T-helper 1 cell treated with Interleukin-12 subunit alpha and Interleukin-12 subunit beta and Interleukin-4 antibody, amounts not matched to agents 30 ng/mL and 1 ng/mL, for 36 hours (primary cell): ENCODE measurements around the gene MRPL44. TPM values are rescaled to one million over a fixed set of nuclear protein-coding genes. Genes with fewer than 3 reads are reported as not detected.

Source experiments
- intact Hi-C: fragments of 100-400 bp; cut with micrococcal nuclease; formaldehyde crosslinking; loops from one replicate; pipeline ENCODE4 v1.15.1; 2024
- total RNA-seq: library from RNA; stranded (reverse); gene quantifications from 2 replicates; pipeline ENCODE4 v1.2.3, GENCODE V29; 2022

MRPL44 gene
- total RNA-seq = 27.1 and 28.9 TPM in 2 replicates

DNA sequence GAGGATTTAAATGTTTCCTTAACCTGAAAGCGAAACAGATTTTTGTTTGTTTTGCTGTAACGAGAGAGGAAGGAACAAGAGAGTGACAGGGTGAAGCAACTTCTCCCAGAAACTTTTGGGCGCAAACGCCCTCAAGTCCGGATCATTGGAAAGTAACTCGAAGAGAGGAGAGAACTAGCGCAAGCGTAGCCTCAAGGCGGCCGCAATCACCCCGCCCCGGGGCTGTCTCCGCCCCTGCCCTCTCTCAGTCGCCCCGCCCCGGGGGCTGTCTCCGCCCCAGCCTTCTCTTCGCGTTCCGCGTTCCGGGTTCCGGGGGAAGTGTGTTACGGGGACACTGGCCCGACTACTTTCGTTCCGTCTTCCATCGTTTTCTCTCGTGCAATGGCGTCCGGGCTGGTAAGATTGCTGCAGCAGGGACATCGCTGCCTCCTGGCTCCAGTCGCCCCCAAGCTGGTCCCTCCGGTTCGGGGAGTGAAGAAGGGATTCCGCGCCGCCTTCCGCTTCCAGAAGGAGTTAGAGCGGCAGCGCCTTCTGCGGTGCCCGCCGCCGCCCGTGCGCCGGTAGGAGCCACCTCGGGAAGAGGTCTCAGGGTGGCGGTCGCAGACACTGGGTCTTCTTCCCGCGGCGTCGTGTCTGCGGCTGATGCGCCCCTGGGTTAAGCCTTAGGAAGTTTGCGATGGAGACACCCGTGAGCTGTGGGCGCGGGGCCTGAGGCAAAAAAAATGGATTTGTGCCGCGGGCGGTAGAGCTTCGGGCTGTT is at the start of gene MRPL44:
MRPL44 (plus strand) TSS at position 372 of the 760 bp plus-strand sequence; CDS start at position 382, 10 bp downstream.
- intact Hi-C loops = loop anchor here (1.0 to 5.0 kb wide), 15 partner anchors 12 to 1300 kb away; partner anchors contain the start of genes ACSL3, AP1S3, CUL3 and FARSB

DNA sequence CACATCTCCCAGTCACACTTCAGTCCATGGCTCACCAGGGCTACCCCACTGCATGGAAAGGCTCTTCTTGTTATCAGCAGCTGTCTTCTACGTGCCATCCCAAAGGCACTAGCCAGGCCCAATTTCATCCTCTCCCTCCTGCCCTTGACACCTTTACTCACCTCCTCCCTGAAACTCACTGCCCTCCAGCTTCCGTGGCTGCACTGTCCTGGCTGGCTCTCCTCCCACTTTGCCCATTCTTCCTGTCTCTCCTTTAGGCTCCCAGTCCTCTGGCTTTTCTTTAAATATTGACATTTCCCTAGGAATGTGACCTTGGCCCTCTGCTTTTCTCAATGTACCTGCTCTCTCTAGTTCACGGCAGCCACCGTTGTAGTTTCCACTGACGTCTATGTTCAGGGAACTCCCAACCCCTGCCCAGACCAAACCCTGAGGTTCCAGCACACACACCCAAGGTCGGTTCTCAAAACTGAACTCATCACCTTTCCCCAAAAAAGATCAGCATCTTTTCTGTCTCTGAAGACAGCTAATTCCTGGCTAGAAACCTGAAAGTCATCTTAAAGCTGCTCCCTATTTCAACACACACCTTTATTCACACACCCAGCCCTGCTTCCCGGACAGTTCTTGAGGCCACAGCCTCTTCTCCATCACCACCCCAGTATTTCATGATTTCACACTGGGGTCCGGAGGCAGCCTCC is 48.8 kb upstream of the MRPL44 start:
- intact Hi-C loops = loop anchor here (5.0 kb wide), 1 partner anchor 501 kb away; no protein-coding TSS in a partner anchor

DNA sequence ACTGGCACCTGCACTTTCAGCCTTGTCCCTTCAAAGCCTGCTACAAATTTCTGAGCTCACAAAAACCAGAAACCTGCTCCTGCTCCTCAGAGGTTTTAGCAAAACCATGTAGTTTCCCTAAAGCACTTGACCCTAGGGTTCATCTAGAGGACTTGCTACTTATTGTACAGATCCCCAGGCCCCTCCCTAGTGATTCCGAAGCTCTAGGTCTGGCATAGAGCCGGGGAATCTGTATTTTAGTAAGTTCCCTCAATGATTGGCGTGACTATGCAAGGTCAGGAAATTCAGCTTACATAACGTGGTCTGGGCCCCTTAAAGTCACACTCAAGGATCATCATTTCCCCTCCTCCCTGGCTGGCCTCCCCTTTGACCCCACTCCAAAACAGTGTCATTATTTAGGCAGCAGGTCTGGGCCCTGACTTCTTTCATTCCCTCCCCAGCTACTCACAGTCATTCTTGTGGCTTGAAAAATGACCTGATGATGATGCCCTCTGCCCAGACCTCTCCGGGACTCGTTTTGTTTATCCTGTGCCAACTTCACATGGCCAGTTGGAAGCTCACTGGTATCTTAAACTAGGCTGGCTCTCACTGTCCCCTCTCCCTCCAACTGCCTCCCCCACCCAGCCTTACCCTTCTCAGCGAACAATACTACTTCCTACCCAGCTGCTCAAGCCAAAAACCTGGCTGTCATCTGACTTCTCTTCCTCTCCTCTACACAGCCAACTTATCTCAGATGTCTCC is 48.1 kb upstream of the MRPL44 start:
- intact Hi-C loops = loop anchor here (5.0 kb wide), 1 partner anchor 502 kb away; no protein-coding TSS in a partner anchor

DNA sequence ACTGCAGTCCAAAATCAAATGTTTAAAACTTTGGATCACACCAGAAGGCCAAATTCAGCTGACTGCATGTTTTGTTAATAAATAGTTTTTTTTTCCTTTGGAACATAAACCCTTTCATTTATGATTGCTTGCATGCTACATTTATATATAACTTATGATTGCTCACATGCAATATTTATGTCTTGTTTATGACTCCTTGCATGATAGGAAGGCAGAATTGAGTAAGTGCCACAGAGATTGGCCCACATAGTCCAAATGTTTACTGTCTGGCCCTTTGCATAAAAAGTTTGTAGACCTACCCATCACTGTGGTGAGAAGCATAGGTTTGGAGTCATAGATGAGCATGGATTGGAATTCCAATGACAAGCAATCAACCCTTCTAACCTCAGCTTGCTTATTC is 42.9 kb upstream of the MRPL44 start:
- intact Hi-C loops = no loop called here

DNA sequence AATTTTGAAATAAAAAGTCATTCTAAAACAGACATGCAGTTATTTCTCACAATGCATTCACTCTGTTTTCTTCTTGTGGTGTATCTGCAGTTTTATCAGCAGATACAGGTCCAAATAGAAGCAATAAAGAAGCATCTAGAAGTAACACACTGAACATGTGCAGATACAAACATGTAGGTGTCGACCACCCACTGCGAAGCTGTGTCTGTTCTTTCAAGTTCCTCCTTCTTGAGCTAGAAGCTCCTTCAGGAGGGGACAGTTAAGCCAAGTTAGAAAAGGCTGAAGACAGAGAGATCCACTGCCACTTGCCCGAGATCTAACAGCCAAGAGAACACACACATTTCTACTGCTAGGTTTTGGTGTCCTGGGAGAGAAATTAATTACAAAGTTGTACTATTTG is 42.2 kb upstream of the MRPL44 start:
- intact Hi-C loops = no loop called here

DNA sequence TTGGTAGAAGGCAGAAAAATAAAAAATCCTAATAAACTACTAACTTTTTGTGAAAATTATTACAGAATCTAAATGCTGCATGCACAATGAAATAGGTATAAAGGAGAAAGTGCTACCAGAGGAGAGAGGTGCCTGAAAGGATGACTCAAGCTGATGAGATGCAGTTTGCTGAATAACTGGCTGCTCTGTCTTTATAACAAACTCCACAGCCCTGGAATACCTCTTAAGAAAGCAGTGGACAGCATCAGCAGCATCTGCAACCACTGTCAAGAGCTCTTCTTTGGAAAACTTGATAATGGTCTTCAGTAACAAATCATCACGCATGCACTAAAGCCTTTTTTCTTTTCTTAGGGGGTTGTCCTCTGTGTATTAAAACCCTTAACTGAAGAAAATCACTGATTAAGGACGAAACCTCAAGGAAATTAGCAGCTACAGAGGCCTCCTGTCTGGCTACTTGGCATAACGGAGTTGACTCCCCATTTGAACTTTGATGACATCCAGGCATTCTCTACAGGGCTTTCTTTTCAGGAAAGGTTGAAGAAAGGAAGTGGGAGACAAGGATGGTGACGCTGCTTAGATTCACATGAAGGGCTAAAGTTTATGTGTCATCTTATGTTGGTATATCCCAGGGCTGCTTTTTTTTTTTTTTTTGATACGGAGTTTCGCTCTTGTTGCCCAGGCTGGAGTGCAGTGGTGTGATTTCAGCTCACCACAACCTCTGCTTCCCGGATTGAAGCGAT is 40.9 kb upstream of the MRPL44 start:
- intact Hi-C loops = no loop called here

DNA sequence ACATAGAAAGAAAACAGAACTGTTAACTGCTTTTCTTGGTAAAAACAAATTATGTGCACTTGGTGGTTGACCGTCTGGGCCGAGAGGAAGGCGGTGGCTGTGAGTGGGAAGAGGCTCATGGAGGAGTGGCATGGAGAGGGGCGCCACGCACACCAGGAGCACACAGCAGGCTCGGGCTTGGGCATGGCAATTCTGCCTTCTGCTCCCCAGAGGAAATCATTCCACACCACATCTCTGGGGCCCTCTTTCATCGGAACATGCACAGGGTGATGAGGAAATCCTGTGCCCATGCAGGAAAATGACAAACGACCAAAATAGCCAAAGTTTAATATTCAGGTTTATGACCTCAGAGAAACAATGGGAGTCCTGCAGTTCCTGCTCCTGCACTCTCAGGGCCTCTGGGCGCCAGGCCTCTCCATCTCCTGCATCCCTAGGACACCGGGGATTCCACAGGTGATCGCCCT is 38.6 kb upstream of the MRPL44 start:
- intact Hi-C loops = no loop called here

DNA sequence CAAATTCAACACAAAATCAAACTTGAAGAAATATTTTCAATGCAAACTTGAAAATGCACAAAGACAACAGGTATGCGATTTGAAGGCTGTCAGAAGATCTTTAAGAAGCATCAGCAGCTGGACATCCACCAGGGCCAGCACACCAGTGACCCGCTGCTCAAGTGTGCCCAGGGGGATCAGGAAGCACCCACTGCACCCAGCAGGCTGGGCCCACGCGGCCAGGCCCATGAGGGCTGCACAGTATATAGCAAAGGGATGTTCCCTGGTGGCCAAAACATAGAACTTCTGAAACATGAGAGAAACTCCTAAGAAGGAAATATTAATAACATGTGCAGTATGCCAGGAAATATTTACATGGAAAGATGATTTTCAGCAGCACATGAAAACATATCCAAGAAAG is 37.2 kb upstream of the MRPL44 start:
- intact Hi-C loops = no loop called here

DNA sequence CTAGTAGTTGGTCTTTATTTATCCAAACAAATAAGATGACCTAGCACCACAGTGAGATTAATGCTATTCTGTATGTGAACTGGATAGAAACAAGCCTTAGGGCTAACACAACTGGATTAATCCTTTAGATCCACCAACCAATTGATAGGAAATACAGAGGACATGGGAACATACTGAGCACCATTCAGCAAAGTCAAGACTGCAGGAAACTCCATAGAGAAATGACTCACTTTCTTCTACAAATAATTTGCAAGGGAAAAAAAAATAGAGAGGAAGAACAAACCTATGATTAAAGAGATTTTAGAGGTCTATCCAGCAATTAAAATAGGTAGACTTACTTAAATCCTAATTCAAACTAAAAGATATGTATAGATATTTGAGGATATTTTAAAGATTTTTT is 36.1 kb upstream of the MRPL44 start:
- intact Hi-C loops = no loop called here

DNA sequence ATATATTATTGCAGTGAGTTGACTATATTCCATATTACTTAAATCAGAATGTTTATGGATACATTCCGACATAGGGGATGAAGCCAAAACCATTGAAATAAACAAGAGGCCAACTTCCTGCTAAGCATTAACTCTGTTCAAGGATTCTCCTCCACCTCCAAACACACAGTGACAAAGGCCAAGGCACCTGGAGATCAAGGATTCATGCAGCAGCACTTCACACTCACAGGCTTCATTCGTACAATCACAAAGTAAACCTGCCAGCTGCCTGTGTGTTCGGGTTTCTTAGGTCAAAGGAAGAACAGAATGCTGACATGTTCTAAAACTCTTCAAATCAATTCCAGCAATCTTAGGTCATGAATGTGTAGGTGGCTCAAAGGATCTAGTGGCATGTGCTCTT is 35.0 kb upstream of the MRPL44 start:
- intact Hi-C loops = no loop called here

DNA sequence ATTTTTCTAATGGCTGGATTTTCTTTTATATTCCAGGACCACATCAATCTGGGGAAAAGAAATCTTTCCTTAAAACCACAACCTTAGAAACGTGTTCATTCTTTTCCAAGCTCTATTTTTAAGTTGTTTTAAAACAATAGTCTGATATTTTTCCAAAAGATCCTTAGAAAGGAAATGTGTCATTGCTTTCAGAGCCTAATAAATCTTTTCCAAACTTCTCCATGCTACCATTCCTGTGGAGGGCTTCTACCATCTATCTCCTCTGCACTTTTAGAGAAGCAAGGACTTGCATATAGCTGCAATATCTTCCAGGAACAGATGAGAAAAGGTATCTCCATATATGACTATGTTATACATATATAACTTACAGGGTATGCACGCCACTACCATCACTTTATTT is 33.3 kb upstream of the MRPL44 start:
- intact Hi-C loops = no loop called here

DNA sequence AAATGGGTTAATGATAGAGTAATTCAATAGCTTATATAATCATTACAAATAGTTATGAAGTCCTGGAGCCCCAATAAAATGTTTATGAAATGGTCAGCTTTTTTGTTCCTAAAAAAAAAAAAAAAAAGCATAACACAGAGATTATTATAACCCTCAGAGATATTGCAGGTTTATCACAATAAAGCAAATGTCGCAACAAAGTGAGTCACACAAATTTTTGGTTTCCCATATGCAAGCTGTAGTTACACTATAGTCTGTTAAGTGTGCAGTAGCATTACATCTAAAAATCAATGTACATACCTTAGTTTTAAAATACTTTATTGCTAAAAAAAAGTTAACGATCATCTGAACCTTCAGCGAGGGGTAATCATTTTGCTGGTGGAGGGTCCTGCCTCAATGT is 32.2 kb upstream of the MRPL44 start:
- intact Hi-C loops = no loop called here

DNA sequence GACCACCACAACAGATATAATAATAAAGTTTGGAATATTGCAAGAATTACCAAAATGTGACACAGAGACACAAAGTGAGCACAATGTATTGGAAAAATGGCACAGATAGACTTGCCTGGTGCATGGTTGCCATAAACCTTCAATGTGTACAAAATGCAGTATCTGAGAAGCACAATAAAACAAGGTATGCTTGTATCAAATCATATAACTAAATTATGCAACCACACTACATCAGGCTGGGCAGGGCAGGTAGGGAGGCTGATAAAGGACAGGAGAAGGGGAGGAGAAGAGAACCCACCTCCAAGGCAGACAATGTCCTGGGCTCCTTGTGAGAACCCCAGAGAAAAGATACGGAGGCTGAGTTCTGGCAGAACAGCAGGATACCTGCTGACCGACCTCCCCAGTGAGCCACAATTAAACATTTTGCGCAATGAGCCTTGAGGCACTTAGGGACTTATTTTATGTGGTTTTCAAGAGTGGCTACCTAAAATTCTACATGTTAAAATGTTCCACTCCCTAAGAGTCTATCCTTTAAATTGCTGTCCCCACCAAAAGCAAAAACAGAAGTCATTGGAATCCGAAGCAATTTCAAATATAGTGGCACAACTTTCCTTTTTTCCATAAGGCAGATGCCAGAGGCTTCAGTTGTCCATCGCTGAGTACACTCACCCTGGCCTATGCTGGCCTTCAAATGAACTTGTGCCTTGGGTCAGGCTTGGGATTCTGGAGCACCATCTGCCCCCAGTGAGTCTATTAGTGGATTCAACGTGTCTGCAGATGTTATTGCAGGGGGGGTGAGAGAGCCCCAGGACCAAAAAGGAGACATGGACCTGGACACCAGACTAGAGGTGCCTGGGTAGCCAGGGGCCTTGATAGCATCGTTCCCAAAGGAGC is 28.9 kb upstream of the MRPL44 start:
- intact Hi-C loops = loop anchor here (1.0 kb wide), 1 partner anchor 13 kb away; no protein-coding TSS in a partner anchor

DNA sequence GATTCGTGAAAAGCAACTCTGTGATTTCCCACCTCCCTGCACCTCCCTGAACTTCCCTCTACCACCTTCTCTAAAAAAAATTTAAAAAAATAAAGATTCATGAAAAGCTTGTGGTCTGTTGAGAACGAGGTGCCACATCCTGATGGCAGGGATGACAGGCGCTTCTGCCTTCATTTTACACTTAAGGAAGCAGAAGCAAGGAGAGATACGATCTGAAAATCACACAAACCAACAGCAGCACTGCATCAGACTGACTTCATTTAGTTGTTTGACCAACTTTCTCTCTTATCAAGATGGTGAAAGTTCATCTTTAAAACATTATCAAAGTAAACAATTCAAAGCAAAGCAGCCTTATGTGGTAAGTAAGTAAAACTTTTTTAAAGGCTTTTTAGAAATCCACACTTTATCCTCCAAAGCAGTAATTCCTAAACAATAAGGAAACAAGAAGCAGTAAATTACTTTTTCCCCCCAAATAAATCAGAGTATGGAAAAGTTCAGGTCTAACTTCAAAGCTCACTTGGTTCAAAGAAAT is 27.6 kb upstream of the MRPL44 start:
- intact Hi-C loops = loop anchor here (1.0 kb wide), 1 partner anchor 12 kb away; no protein-coding TSS in a partner anchor

DNA sequence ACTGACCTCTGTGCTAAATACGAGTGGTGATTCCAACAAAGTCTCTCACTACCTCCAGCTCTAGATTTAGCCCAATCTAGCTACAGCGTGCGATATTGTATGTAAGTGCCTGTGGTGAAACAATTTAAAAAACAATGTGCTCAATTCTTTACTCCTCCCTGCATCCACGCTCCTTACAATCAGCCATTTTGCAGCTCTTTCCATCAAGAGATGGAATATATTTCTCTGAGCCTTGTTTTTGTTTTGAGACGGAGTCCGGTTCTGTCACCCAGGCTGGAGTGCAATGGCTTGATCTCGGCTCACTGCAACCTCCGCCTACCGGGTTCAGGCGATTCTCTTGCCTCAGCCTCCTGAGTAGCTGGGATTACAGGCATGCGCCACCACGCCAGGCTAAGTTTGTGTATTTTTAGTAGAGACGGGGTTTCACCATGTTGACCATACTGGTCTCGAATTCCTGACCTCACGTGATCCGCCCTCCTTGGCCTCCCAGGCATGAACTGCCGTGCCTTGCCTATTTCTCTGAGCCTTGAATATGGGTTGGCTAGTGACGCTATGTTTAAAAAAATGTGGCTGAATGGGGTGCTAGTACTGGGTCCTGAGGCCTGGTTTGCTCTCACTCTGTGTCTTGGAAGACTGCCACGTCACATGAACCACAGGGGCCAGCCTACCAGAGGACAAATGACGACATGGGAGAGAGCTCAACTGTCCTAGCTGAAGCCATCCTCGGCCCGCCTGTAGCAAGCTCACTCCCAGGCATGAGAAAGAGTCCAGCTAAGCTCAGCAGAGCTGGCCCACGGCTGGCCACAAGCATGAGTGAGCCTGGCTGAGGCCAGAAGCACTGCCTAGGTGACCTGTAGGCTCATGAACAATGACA is 26.9 kb upstream of the MRPL44 start:
- intact Hi-C loops = no loop called here

DNA sequence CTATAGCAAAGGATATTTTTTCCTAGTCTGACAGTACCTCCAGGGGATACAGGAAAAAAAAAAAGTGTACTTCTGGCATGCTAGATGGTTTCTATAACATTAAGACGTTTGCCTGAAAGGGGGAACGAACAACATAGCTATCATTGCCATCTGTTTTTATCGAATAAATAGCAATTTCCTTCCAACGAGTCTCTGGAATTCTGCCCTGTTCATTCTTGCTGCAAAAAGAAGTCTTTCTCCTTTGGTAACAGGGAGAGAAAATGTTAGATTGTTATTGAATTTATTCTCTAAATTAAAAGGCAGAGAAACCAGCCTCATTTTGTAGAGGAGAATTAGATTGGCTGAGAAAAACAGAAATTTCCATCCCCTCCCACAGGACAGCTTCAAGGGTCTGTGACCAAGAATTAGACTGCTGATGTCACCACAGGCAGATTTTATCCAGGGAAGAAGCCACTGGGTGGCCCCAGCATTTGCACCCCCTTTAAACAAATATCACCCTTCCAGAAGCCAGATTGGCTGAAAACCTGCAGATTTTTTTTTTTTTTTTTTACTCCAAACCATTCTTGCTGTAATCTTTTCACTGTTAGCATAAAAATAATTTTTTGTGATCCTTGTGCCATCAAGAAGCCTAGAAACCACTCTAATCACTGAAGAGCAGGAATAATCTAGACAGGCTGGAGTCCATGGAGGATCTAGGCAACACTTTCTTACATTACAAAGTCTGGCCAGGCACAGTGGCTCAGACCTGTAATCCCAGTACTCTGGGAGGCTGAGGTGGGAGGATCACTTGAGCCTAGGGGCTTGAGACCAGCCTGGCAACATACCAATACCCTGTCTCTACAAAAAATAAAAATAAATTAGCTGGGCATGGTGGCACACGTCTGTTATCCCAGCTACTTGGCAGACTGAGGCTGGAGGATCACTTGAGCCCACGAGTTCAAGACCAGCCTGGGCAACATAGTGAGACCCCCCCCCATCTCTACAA is 24.2 kb upstream of the MRPL44 start:
- intact Hi-C loops = no loop called here

DNA sequence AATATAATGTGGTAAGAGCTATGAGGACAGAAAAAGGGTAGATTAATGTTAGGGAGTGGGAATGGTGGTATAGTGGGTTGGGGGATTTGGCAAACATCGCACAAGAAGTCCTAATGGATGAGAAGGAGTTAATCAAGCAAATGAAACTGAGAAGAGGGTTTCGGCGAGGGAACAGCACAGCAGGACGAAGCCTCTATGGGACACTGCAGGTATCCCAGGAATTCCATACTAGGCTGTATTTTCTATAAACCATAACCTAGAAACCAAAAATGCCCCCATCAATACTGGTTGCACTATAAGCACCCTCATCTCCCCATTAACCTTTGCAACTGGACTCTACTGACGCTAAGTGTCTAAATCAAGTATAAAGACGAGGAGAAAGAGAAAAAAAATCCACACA is 22.4 kb upstream of the MRPL44 start:
- intact Hi-C loops = no loop called here
